ENCODE measurements around the gene CTRB2.

GRCh38 chr16:75193265-75193650 lies 13.7 kb downstream of the CTRB2 start:
- TF ChIP-seq HDGF (IDR thresholded peaks at IDR 0.05; ENCODE audit: borderline replicate concordance): no peak
- TF ChIP-seq FOXA1 (IDR thresholded peaks at IDR 0.05): no peak
- TF ChIP-seq, protein P1, sequence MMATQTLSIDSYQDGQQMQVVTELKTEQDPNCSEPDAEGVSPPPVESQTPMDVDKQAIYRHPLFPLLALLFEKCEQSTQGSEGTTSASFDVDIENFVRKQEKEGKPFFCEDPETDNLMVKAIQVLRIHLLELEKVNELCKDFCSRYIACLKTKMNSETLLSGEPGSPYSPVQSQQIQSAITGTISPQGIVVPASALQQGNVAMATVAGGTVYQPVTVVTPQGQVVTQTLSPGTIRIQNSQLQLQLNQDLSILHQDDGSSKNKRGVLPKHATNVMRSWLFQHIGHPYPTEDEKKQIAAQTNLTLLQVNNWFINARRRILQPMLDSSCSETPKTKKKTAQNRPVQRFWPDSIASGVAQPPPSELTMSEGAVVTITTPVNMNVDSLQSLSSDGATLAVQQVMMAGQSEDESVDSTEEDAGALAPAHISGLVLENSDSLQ (IDR thresholded peaks at IDR 0.05): no peak
- no peak for TF ChIP-seq TARDBP (IDR thresholded peaks at IDR 0.05)
- no peak for TF ChIP-seq BHLHE40 (IDR thresholded peaks at IDR 0.05; ENCODE audit: borderline replicate concordance)
- no peak for TF ChIP-seq FOXM1 (IDR thresholded peaks at IDR 0.05; ENCODE audit: borderline replicate concordance)
- no peak for TF ChIP-seq SP1 (IDR thresholded peaks at IDR 0.05)
- TF ChIP-seq NFRKB (IDR thresholded peaks at IDR 0.05): no peak
- TF ChIP-seq FOXK2 (IDR thresholded peaks at IDR 0.05): no peak
- TF ChIP-seq ELF4 (IDR thresholded peaks at IDR 0.05): no peak
- TF ChIP-seq SUZ12 (IDR thresholded peaks at IDR 0.05): no peak
